NT2/D1 (cell line): Measurements from ENCODE around the gene CDS1.

Source experiments
- DNase-seq: peaks from one replicate; pipeline ENCODE4 v3.0.0-alpha.2; 2011; ENCODE audit warnings: low read depth, low spot score
- H3K27me3 ChIP-seq: 2 replicates; pipeline ENCODE4 v1.6.0; 2011; ENCODE audit warnings: mild to moderate bottlenecking; ENCODE audit not compliant: insufficient read length, insufficient read depth
- H3K36me3 ChIP-seq: 2 replicates; pipeline ENCODE4 v1.6.1; 2011; ENCODE audit warnings: mild to moderate bottlenecking, low read length, mixed read lengths; ENCODE audit not compliant: insufficient read depth, insufficient read length
- H3K4me1 ChIP-seq: 2 replicates; pipeline ENCODE4 v1.5.1; 2011; ENCODE audit not compliant: insufficient read depth, insufficient read length
- H3K4me3 ChIP-seq: 2 replicates; pipeline ENCODE4 v1.5.1; 2011; ENCODE audit warnings: low read depth; ENCODE audit not compliant: insufficient read length
- H3K9ac ChIP-seq: 2 replicates; pipeline ENCODE4 v1.6.0; 2011; ENCODE audit warnings: low read depth; ENCODE audit not compliant: insufficient read length
- H3K9me3 ChIP-seq: 2 replicates; pipeline ENCODE4 v1.5.1; 2011; ENCODE audit warnings: mild to moderate bottlenecking, low read length; ENCODE audit not compliant: insufficient read depth
- SUZ12 ChIP-seq: IDR thresholded peaks from 2 replicates; pipeline ENCODE4 v1.6.1; 2011; ENCODE audit not compliant: insufficient read length, insufficient read depth; ENCODE audit errors: extremely low read depth
- YY1 ChIP-seq: IDR thresholded peaks from 2 replicates; pipeline ENCODE4 v1.6.1; 2011; ENCODE audit not compliant: insufficient read length, insufficient read depth
- ZNF274 ChIP-seq: IDR thresholded peaks from 2 replicates; pipeline ENCODE4 v1.6.1; 2011; ENCODE audit warnings: mild to moderate bottlenecking, low read depth, low read length

CDS1 gene

DNA sequence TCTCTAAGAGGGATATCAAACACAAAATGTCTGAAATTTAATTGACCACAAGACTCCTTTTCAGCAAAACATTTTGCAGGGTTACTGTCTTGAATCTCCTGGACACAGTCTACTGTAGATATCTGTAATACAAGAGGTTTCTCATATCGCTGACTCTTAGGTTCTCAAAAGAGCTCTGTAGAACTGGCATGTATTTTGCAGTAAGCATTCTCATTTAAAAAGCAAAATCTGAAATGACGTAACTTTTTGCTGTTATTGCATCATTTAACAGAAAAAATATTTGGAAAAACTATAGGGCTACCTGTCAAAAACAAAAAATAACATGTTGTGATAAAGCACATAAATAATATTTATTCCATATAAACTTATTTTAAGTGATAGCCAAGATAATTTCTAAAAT lies 114.2 kb downstream of the CDS1 start:
- TF ChIP-seq ZNF274 (no peak), YY1 (no peak), SUZ12 (no peak)
- no peaks in the 10 kb centered on the region for H3K4me1 ChIP-seq
- no peak for DNase-seq
- H3K36me3 ChIP-seq = peaks cover 40% of the 10 kb centered on the region
- H3K4me3 ChIP-seq = no peak overlapping the region
- no peaks in the 10 kb centered on the region for H3K9me3 ChIP-seq
- H3K9ac ChIP-seq = no peak overlapping the region
- H3K27me3 ChIP-seq = no peaks in the 10 kb centered on the region

DNA sequence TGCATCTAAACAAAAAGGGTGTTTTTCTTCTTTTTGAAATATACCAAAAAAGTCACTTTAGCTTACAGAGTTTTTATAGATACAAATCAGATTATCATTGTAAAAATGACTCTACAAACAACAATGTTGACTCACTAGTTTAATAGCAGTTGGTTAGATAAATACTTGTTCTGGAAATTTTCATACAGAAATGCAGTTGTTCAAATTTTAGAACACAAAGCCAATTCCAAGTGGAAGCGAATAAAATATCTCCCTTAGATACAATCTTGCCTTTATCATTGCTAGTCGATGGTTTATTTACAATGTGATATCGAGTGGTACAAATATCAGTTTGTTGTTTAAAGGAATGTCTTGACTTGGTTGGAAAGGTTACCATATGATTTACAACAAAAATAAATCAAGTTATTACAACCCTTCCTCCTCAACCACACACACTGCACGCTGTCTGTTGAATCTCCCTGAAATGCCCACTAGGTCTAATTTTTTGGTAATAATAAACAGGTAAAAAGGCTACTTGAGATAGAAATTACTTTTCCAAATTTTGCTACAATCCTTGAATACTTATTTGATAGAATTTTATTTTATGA lies 114.8 kb downstream of the CDS1 start:
- no peak for DNase-seq

DNA sequence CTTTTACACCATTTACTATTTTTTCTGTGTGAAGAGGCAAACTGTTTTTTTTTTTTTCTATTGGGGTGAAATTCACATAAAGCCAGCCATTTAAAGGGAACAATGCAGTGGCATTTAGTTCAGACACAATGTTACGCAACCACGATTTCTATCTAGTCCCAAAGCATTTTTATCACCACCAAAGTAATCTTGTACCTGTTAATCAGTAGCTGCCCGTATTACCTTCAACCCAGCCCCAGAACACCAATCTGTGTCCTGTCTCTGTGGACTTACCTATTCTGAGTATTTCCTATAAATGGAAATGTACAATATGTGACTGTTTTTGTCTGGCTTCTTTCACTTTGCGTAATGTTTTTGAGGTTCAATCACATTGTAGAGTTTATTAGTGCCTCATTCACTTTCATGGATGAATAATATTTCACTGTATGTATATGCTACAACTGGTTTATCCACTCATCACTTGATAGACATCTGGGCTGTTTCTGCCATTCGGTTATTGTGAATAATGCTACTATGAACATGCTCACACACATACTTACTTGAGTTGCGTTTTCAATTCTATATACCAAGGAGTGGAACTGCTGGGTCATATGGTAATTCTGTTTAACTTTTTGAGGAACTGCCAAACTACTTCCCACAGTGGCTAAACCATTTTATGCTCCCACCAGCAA lies 116.2 kb downstream of the CDS1 start:
- peaks cover 52% of the 10 kb centered on the region for H3K36me3 ChIP-seq
- H3K4me3 ChIP-seq = no peak overlapping the region
- DNase-seq = no peak
- H3K9ac ChIP-seq = no peak overlapping the region
- no peak for TF ChIP-seq YY1
- TF ChIP-seq ZNF274 = no peak
- TF ChIP-seq SUZ12 = no peak
- H3K27me3 ChIP-seq = no peaks in the 10 kb centered on the region
- no peaks in the 10 kb centered on the region for H3K4me1 ChIP-seq
- no peaks in the 10 kb centered on the region for H3K9me3 ChIP-seq

More for the DNA sequence above, 114.8 kb downstream of the CDS1 start:
- TF ChIP-seq ZNF274 = no peak
- TF ChIP-seq YY1 = no peak
- TF ChIP-seq SUZ12 = no peak
- peaks cover 43% of the 10 kb centered on the region for H3K36me3 ChIP-seq
- H3K4me1 ChIP-seq = no peaks in the 10 kb centered on the region
- no peak overlapping the region for H3K4me3 ChIP-seq
- H3K9me3 ChIP-seq = no peaks in the 10 kb centered on the region
- no peaks in the 10 kb centered on the region for H3K27me3 ChIP-seq
- H3K9ac ChIP-seq = no peak overlapping the region
